ENCODE data around the gene TMED1. TPM values are rescaled to one million over a fixed set of nuclear protein-coding genes. Genes with fewer than 3 reads are reported as not detected.

TMED1 gene
- total RNA-seq, 2 donors from 2014 or later: 41.9 to 47.8 TPM

GRCh38 chr19:10854350-10855089 lies 18.5 kb upstream of the TMED1 start:
- Histone ChIP-seq H3K27me3 (replicated peaks; ENCODE audit: insufficient read depth) (peaks cover 2% of the 10 kb centered on the region), H3K9me3 (no peaks in the 10 kb centered on the region), H3K4me3 (no peak overlapping the region), H3K36me3 (no peaks in the 10 kb centered on the region), H3K27ac (no peak overlapping the region), H3K4me1 (replicated peaks) (no peaks in the 10 kb centered on the region)
- 74% methylated on average over 7 of the region's 7 CpGs for WGBS
- intact Hi-C loops (cut with DNase I): no loop called here
- TF ChIP-seq POLR2A (IDR thresholded peaks at IDR 0.05) (no peak), POLR2AphosphoS5 (IDR thresholded peaks at IDR 0.05) (no peak), CTCF (IDR thresholded peaks at IDR 0.05) (no peak)
- DNase-seq (ENCODE audit: low spot score): no peak

GRCh38 chr19:10852941-10853340 lies 16.9 kb upstream of the TMED1 start:
- H3K4me3 ChIP-seq: no peak overlapping the region
- no peaks in the 10 kb centered on the region for H3K36me3 ChIP-seq
- intact Hi-C loops (cut with DNase I): no loop called here
- H3K27me3 ChIP-seq (replicated peaks; ENCODE audit: insufficient read depth): peaks cover 2% of the 10 kb centered on the region
- no peak for DNase-seq (ENCODE audit: low spot score)
- no peaks in the 10 kb centered on the region for H3K9me3 ChIP-seq
- no peak overlapping the region for H3K27ac ChIP-seq
- TF ChIP-seq POLR2A (IDR thresholded peaks at IDR 0.05) (no peak), POLR2AphosphoS5 (IDR thresholded peaks at IDR 0.05) (no peak), CTCF (IDR thresholded peaks at IDR 0.05) (no peak)
- no peaks in the 10 kb centered on the region for H3K4me1 ChIP-seq (replicated peaks)
- WGBS: 87% methylated on average over 7 of the region's 7 CpGs

- intact Hi-C loops (cut with DNase I): no loop called here
- 71% methylated on average over 7 of the region's 7 CpGs for WGBS
- Histone ChIP-seq H3K9me3 (no peaks in the 10 kb centered on the region), H3K27ac (no peak overlapping the region), H3K4me3 (no peak overlapping the region), H3K36me3 (no peaks in the 10 kb centered on the region), H3K27me3 (replicated peaks; ENCODE audit: insufficient read depth) (peaks cover 2% of the 10 kb centered on the region), H3K4me1 (replicated peaks) (no peaks in the 10 kb centered on the region)
- DNase-seq (ENCODE audit: low spot score): no peak
- TF ChIP-seq CTCF (IDR thresholded peaks at IDR 0.05) (no peak), POLR2A (IDR thresholded peaks at IDR 0.05) (no peak), POLR2AphosphoS5 (IDR thresholded peaks at IDR 0.05) (no peak)
Observed at GRCh38 chr19:10852098-10852800, 16.2 kb upstream of the TMED1 start.

- H3K9me3 ChIP-seq: no peaks in the 10 kb centered on the region
- H3K27me3 ChIP-seq (replicated peaks; ENCODE audit: insufficient read depth): peaks cover 2% of the 10 kb centered on the region
- no peaks in the 10 kb centered on the region for H3K36me3 ChIP-seq
- intact Hi-C loops (cut with DNase I): no loop called here
- H3K4me1 ChIP-seq (replicated peaks): no peaks in the 10 kb centered on the region
- 90% methylated on average over 5 of the region's 5 CpGs for WGBS
- H3K27ac ChIP-seq: no peak overlapping the region
- H3K4me3 ChIP-seq: no peak overlapping the region
- TF ChIP-seq POLR2AphosphoS5 (IDR thresholded peaks at IDR 0.05) (no peak), POLR2A (IDR thresholded peaks at IDR 0.05) (no peak), CTCF (IDR thresholded peaks at IDR 0.05) (no peak)
- no peak for DNase-seq (ENCODE audit: low spot score)
Observed at GRCh38 chr19:10850631-10851030, 14.6 kb upstream of the TMED1 start.

Measured in prostate gland (tissue), 2 donors.